HepG2 (cell line): ENCODE results near the gene HDLBP. TPM values are rescaled to one million over a fixed set of nuclear protein-coding genes. Genes with fewer than 3 reads are reported as not detected.

ENCODE experiments used
- CEBPG ChIP-seq: IDR thresholded peaks from 2 replicates; pipeline ENCODE4 v1.6.1; 2016
- FIP1L1 ChIP-seq: fragments of 200-400 bp; formaldehyde crosslinking; IDR thresholded peaks from 2 replicates; pipeline ENCODE4 v1.6.1; 2018; ENCODE audit warnings: low read depth, mild to moderate bottlenecking, low read length, moderate library complexity, borderline replicate concordance; ENCODE audit not compliant: insufficient read depth
- FOXP1 ChIP-seq, 2 experiments: fragments of 450-650 bp in 1 of 2; IDR thresholded peaks; 2 replicates each; pipeline ENCODE4 v1.6.1; 2017 to 2018; ENCODE audit warnings: antibody characterized with exemption in 1 of 2
- MAFG ChIP-seq: sonication (generic); formaldehyde crosslinking; IDR thresholded peaks from 2 replicates; pipeline ENCODE4 v1.5.1; 2020; ENCODE audit warnings: mild to moderate bottlenecking, missing genetic modification reagents
- SATB2 ChIP-seq: sonication (generic); formaldehyde crosslinking; IDR thresholded peaks from 2 replicates; pipeline ENCODE4 v1.5.0; 2020; ENCODE audit warnings: missing genetic modification reagents
- STAG1 ChIP-seq: sonication (generic); formaldehyde crosslinking; IDR thresholded peaks from 2 replicates; pipeline ENCODE4 v1.4.0; 2020; ENCODE audit warnings: missing genetic modification reagents
- ZNF138 ChIP-seq: sonication (generic); formaldehyde crosslinking; IDR thresholded peaks from 2 replicates; pipeline ENCODE4 v1.5.0; 2020; ENCODE audit warnings: mild to moderate bottlenecking, low read depth, missing genetic modification reagents
- ZNF224 ChIP-seq: sonication (generic); formaldehyde crosslinking; IDR thresholded peaks from 2 replicates; pipeline ENCODE4 v1.5.0; 2020; ENCODE audit warnings: mild to moderate bottlenecking, missing genetic modification reagents
- ZNF235 ChIP-seq: sonication (generic); formaldehyde crosslinking; IDR thresholded peaks from 2 replicates; pipeline ENCODE4 v1.8.1; 2023; ENCODE audit warnings: mild to moderate bottlenecking, missing genetic modification reagents, borderline replicate concordance
- ZNF549 ChIP-seq: sonication (generic); formaldehyde crosslinking; IDR thresholded peaks from 2 replicates; pipeline ENCODE4 v1.5.0; 2020; ENCODE audit warnings: missing genetic modification reagents
- ZNF703 ChIP-seq: sonication (generic); formaldehyde crosslinking; IDR thresholded peaks from 2 replicates; pipeline ENCODE4 v1.5.1; 2020; ENCODE audit warnings: missing genetic modification reagents, mild to moderate bottlenecking, moderate library complexity, borderline replicate concordance
- ZNF781 ChIP-seq: sonication (generic); formaldehyde crosslinking; IDR thresholded peaks from 2 replicates; pipeline ENCODE4 v1.5.1; 2020; ENCODE audit warnings: borderline replicate concordance, mild to moderate bottlenecking, missing genetic modification reagents; ENCODE audit errors: not compliant biosample characterization
- polyA plus RNA-seq, 8 experiments: library from polyadenylated mRNA; depleted of rRNA in 3 of 8; stranded (reverse) in 7 of 8; unstranded in 1 of 8; fragments of >200 nt; fragmentation: Illumina TruSeq in 4 of 8; extraction: Trizol in 4 of 8; gene quantifications; 2 replicates each; pipeline versions ENCODE4 v1.2.1 to v1.2.3, GENCODE V29; 2011 to 2016; ENCODE audit warnings: low read depth in 4 of 8, missing spikeins in 1 of 8, mixed read lengths in 1 of 8; ENCODE audit not compliant: insufficient read depth in 1 of 8
- total RNA-seq, 5 experiments: library from RNA; depleted of rRNA; stranded (reverse); fragments of >200 nt; fragmentation: Illumina TruSeq; extraction: Trizol; gene quantifications; 2 replicates each; pipeline ENCODE4 v1.2.3, GENCODE V29; 2016; ENCODE audit warnings: low read depth in 1 of 5
- TF ChIP-seq, protein P1 (sequence below): sonication (generic); formaldehyde crosslinking; IDR thresholded peaks from 2 replicates; pipeline ENCODE4 v1.8.0; 2023; ENCODE audit warnings: mild to moderate bottlenecking, missing genetic modification reagents
- TF ChIP-seq, protein P2 (sequence below): sonication (generic); formaldehyde crosslinking; IDR thresholded peaks from 2 replicates; pipeline ENCODE4 v1.8.0; 2022; ENCODE audit warnings: missing genetic modification reagents, mild to moderate bottlenecking, borderline replicate concordance
- TF ChIP-seq, protein P3 (sequence below): sonication (generic); formaldehyde crosslinking; IDR thresholded peaks from 2 replicates; pipeline ENCODE4 v1.4.0; 2020; ENCODE audit warnings: low read depth, mild to moderate bottlenecking, missing genetic modification reagents
- TF ChIP-seq, protein P4 (sequence below): IDR thresholded peaks from 2 replicates; pipeline ENCODE4 v1.6.1; 2016; ENCODE audit warnings: mild to moderate bottlenecking, missing biosample characterization, missing genetic modification reagents
- TF ChIP-seq, protein P5 (sequence below): sonication (generic); formaldehyde crosslinking; IDR thresholded peaks from 2 replicates; pipeline ENCODE4 v1.4.0; 2020; ENCODE audit warnings: mild to moderate bottlenecking, missing genetic modification reagents
- TF ChIP-seq, protein P6 (sequence below): IDR thresholded peaks from 2 replicates; pipeline ENCODE4 v1.6.1; 2018; ENCODE audit warnings: missing genetic modification reagents, mild to moderate bottlenecking, missing compliant biosample characterization
- TF ChIP-seq, protein P7 (sequence below): sonication (generic); formaldehyde crosslinking; IDR thresholded peaks from 2 replicates; pipeline ENCODE4 v1.8.0; 2022; ENCODE audit warnings: missing genetic modification reagents, mild to moderate bottlenecking, moderate library complexity, borderline replicate concordance

Gene HDLBP
- total and polyA plus RNA-seq, 2 of the 13 experiments (the other 11 are each of a cell fraction or from before 2014, with no cell fraction given): 464 to 707 TPM

DNA sequence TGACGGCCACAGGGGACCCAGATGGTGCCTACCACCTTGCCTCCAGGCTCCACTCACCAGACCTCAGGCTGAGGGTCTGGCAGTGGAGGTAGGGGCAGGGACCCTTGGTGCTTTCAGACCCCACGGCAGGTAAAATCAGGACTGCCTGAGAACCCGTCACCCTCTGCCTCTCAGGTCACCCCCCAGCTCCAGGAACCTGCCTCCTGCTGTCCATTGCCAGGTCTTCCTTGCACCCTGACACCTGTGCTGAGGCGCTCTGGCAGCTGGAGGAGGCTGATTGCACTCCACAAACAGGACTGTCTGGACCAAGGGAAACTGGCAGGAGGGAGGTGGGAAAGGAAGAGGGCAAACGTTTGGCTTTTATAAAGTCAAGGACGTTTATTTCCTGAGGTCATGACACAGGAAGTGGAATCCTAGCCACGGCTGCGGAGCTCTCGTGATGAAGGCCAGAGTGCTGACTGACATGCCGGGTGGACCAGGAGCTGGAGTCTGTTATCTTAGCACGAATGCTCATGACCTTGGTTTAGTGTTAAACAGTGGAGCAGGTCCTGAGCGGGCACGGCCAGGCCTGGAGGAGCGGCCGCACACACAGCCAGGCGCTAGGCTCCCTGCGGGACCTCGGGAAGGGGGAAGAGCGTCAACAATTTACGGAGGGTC, 86.5 kb downstream of the HDLBP start (continued):
- TF ChIP-seq ZNF235 (CRISPR knock-in tag) (no peak), ZNF549 (CRISPR knock-in tag) (no peak), FOXP1 (IDR thresholded peaks at IDR 0.05) (no peak), FOXP1 (CRISPR knock-in tag; IDR thresholded peaks at IDR 0.05) (no peak), ZNF703 (CRISPR knock-in tag) (no peak), FIP1L1 (no peak), ZNF224 (CRISPR knock-in tag) (peak; percentile 29; the same call in 1 of the 2 replicates), ZNF138 (CRISPR knock-in tag) (no peak), SATB2 (CRISPR knock-in tag) (no peak), MAFG (no peak), ZNF781 (CRISPR knock-in tag) (no peak), CEBPG (CRISPR knock-in tag) (no peak), STAG1 (CRISPR knock-in tag) (no peak)
- TF ChIP-seq, protein P1, sequence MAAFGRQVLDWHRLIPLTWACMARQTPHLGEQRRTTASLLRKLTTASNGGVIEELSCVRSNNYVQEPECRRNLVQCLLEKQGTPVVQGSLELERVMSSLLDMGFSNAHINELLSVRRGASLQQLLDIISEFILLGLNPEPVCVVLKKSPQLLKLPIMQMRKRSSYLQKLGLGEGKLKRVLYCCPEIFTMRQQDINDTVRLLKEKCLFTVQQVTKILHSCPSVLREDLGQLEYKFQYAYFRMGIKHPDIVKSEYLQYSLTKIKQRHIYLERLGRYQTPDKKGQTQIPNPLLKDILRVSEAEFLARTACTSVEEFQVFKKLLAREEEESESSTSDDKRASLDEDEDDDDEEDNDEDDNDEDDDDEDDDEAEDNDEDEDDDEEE (CRISPR knock-in tag): no peak
- TF ChIP-seq, protein P2, sequence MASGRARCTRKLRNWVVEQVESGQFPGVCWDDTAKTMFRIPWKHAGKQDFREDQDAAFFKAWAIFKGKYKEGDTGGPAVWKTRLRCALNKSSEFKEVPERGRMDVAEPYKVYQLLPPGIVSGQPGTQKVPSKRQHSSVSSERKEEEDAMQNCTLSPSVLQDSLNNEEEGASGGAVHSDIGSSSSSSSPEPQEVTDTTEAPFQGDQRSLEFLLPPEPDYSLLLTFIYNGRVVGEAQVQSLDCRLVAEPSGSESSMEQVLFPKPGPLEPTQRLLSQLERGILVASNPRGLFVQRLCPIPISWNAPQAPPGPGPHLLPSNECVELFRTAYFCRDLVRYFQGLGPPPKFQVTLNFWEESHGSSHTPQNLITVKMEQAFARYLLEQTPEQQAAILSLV: no peak
- TF ChIP-seq, protein P3, sequence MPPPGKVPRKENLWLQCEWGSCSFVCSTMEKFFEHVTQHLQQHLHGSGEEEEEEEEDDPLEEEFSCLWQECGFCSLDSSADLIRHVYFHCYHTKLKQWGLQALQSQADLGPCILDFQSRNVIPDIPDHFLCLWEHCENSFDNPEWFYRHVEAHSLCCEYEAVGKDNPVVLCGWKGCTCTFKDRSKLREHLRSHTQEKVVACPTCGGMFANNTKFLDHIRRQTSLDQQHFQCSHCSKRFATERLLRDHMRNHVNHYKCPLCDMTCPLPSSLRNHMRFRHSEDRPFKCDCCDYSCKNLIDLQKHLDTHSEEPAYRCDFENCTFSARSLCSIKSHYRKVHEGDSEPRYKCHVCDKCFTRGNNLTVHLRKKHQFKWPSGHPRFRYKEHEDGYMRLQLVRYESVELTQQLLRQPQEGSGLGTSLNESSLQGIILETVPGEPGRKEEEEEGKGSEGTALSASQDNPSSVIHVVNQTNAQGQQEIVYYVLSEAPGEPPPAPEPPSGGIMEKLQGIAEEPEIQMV: no peak
- TF ChIP-seq, protein P4, sequence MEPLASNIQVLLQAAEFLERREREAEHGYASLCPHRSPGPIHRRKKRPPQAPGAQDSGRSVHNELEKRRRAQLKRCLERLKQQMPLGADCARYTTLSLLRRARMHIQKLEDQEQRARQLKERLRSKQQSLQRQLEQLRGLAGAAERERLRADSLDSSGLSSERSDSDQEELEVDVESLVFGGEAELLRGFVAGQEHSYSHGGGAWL (CRISPR knock-in tag): no peak
- TF ChIP-seq, protein P5, sequence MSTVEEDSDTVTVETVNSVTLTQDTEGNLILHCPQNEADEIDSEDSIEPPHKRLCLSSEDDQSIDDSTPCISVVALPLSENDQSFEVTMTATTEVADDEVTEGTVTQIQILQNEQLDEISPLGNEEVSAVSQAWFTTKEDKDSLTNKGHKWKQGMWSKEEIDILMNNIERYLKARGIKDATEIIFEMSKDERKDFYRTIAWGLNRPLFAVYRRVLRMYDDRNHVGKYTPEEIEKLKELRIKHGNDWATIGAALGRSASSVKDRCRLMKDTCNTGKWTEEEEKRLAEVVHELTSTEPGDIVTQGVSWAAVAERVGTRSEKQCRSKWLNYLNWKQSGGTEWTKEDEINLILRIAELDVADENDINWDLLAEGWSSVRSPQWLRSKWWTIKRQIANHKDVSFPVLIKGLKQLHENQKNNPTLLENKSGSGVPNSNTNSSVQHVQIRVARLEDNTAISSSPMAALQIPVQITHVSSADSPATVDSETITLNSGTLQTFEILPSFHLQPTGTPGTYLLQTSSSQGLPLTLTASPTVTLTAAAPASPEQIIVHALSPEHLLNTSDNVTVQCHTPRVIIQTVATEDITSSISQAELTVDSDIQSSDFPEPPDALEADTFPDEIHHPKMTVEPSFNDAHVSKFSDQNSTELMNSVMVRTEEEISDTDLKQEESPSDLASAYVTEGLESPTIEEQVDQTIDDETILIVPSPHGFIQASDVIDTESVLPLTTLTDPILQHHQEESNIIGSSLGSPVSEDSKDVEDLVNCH (CRISPR knock-in tag): no peak
- TF ChIP-seq, protein P6, sequence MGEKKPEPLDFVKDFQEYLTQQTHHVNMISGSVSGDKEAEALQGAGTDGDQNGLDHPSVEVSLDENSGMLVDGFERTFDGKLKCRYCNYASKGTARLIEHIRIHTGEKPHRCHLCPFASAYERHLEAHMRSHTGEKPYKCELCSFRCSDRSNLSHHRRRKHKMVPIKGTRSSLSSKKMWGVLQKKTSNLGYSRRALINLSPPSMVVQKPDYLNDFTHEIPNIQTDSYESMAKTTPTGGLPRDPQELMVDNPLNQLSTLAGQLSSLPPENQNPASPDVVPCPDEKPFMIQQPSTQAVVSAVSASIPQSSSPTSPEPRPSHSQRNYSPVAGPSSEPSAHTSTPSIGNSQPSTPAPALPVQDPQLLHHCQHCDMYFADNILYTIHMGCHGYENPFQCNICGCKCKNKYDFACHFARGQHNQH (CRISPR knock-in tag): peak; percentile 58; the same call in 1 of the 2 replicates
- TF ChIP-seq, protein P7, sequence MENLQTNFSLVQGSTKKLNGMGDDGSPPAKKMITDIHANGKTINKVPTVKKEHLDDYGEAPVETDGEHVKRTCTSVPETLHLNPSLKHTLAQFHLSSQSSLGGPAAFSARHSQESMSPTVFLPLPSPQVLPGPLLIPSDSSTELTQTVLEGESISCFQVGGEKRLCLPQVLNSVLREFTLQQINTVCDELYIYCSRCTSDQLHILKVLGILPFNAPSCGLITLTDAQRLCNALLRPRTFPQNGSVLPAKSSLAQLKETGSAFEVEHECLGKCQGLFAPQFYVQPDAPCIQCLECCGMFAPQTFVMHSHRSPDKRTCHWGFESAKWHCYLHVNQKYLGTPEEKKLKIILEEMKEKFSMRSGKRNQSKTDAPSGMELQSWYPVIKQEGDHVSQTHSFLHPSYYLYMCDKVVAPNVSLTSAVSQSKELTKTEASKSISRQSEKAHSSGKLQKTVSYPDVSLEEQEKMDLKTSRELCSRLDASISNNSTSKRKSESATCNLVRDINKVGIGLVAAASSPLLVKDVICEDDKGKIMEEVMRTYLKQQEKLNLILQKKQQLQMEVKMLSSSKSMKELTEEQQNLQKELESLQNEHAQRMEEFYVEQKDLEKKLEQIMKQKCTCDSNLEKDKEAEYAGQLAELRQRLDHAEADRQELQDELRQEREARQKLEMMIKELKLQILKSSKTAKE (CRISPR knock-in tag): 0 out of 2 replicates have a peak, but pooled peaks have one; percentile 18
